K562 (cell line): ENCODE data around the gene AMZ1. TPM values are rescaled to one million over a fixed set of nuclear protein-coding genes. Genes with fewer than 3 reads are reported as not detected.

Source experiments
- ATAC-seq: fragments of 200-7000 bp; cut with Tn5 transposase; 3 replicates; pipeline ENCODE4 v1.9.1; 2020; ENCODE audit warnings: moderate library complexity
- BruUV-seq: library from RNA; stranded (reverse); fragments of 400-500 nt; replicated peaks from 2 replicates; lab custom pipeline; 2021; lab: Mats Ljungman, UMichigan
- CTCF ChIA-PET: fragments of 300-600 bp; formaldehyde crosslinking; extraction: SDS; loops from one replicate; lab custom pipeline; 2021; ENCODE audit warnings: low intra/inter-chr PET ratio; lab: Yijun Ruan, JAX
- POLR2A ChIA-PET: fragments of 300-600, 350-650 bp; sonication (Branson Sonifier 250); formaldehyde crosslinking; extraction: SDS; loops from one replicate; lab custom pipeline; 2021; ENCODE audit warnings: antibody characterized with exemption, inconsistent platforms; lab: Yijun Ruan, JAX
- DNase-seq, 4 experiments: peaks; one replicate each; pipeline versions ENCODE4 v3.0.0 to v3.0.0-alpha.2; 2011 to 2018; ENCODE audit warnings: low spot score in 3 of 4, mixed read lengths in 3 of 4; ENCODE audit errors: extremely low read depth in 1 of 4
- FAIRE-seq: peaks from 2 replicates; lab custom pipeline; 2011; peaks lifted over from hg19 to GRCh38; lab: Jason Lieb, UNC
- H2AFZ ChIP-seq: 2 replicates; pipeline ENCODE4 v1.6.0; 2011; ENCODE audit warnings: low read depth, low read length, control low read depth, inconsistent platforms
- H3K27ac ChIP-seq: fragments of 200-600 bp; 3 replicates; pipeline ENCODE4 v1.8.0; 2011; ENCODE audit warnings: low read depth, mild to moderate bottlenecking, control low read depth, inconsistent platforms, low read length, moderate library complexity, mixed read lengths; ENCODE audit errors: extremely low read depth
- H3K27me3 ChIP-seq, 2 experiments: fragments of 300-600 bp in 1 of 2; 2 replicates in 1 of 2; 3 replicates in 1 of 2; pipeline versions ENCODE4 v1.6.0 to v1.8.0; 2011; ENCODE audit warnings: inconsistent platforms in 2 of 2, low read length in 2 of 2, mild to moderate bottlenecking in 1 of 2, mixed read lengths in 1 of 2, moderate library complexity in 1 of 2; ENCODE audit not compliant: control insufficient read depth in 2 of 2, insufficient read depth in 2 of 2
- H3K36me3 ChIP-seq: fragments of 300-600 bp; 3 replicates; pipeline ENCODE4 v1.8.0; 2011; ENCODE audit warnings: mild to moderate bottlenecking, low read length, inconsistent platforms; ENCODE audit not compliant: control insufficient read depth, insufficient read depth
- H3K4me1 ChIP-seq, 2 experiments: fragments of 200-600 bp in 1 of 2; replicated peaks in 1 of 2; 2 replicates in 1 of 2; 3 replicates in 1 of 2; pipeline versions ENCODE4 v1.5.1 to v1.8.0; 2011; ENCODE audit warnings: inconsistent platforms in 2 of 2, low read length in 2 of 2, mild to moderate bottlenecking in 1 of 2, mixed read lengths in 1 of 2, moderate library complexity in 1 of 2; ENCODE audit not compliant: control insufficient read depth in 2 of 2, insufficient read depth in 2 of 2
- H3K4me2 ChIP-seq: 2 replicates; pipeline ENCODE4 v1.6.1; 2011; ENCODE audit warnings: low read length, control low read depth, inconsistent platforms, mixed read lengths; ENCODE audit not compliant: insufficient read depth
- H3K4me3 ChIP-seq: fragments of 200-600 bp; sonication (generic), shearing (Covaris generic); 2 replicates; pipeline ENCODE4 v1.5.1; 2016; ENCODE audit warnings: control low read depth, inconsistent platforms
- H3K79me2 ChIP-seq: fragments of 200-600 bp; 3 replicates; pipeline ENCODE4 v1.8.0; 2011; ENCODE audit warnings: low read length, inconsistent platforms; ENCODE audit not compliant: control insufficient read depth, insufficient read depth
- H3K9ac ChIP-seq, 2 experiments: 2 replicates each; pipeline versions ENCODE4 v1.6.0 to v1.6.1; 2011; ENCODE audit warnings: low read depth in 2 of 2, low read length in 2 of 2, control low read depth in 1 of 2, inconsistent platforms in 1 of 2, mild to moderate bottlenecking in 1 of 2, mixed read lengths in 1 of 2; ENCODE audit not compliant: insufficient read depth in 1 of 2
- H3K9me1 ChIP-seq: one replicate; pipeline ENCODE4 v1.6.0; 2011; ENCODE audit warnings: inconsistent platforms, mild to moderate bottlenecking, low read length, moderate library complexity; ENCODE audit not compliant: control insufficient read depth, insufficient read depth
- H3K9me3 ChIP-seq: replicated peaks from 2 replicates; pipeline ENCODE4 v1.5.1; 2011; ENCODE audit warnings: low read depth, low read length, inconsistent platforms; ENCODE audit not compliant: control insufficient read depth, insufficient read depth
- H4K20me1 ChIP-seq: replicated peaks from 2 replicates; pipeline ENCODE4 v1.6.1; 2011; ENCODE audit warnings: low read length, inconsistent platforms, mixed read lengths; ENCODE audit not compliant: control insufficient read depth, insufficient read depth
- AFF1 ChIP-seq, 2 experiments: fragments of 450-650 bp; IDR thresholded peaks; 2 replicates each; pipeline ENCODE4 v1.6.1; 2018; ENCODE audit warnings: mild to moderate bottlenecking in 2 of 2, low read depth in 1 of 2; ENCODE audit not compliant: partially characterized antibody in 2 of 2
- CEBPG ChIP-seq, 3 experiments: fragments of 200-800 bp in 1 of 3; sonication (Bioruptor generic) in 1 of 3; sonication (generic) in 1 of 3; formaldehyde crosslinking in 1 of 3; IDR thresholded peaks in 2 of 3; conservative IDR thresholded peaks in 1 of 3; 2 replicates each; pipeline versions ENCODE4 v1.6.1 to v1.8.0; 2016 to 2022; ENCODE audit warnings: missing compliant biosample characterization in 2 of 3, missing genetic modification characterization in 2 of 3, mild to moderate bottlenecking in 1 of 3, missing genetic modification reagents in 1 of 3
- FIP1L1 ChIP-seq: fragments of 200-400 bp; formaldehyde crosslinking; IDR thresholded peaks from 2 replicates; pipeline ENCODE4 v1.6.1; 2018; ENCODE audit warnings: mild to moderate bottlenecking, low read depth, low read length; ENCODE audit not compliant: poor library complexity, severe bottlenecking
- MLX ChIP-seq, 2 experiments: fragments of 450-650 bp in 1 of 2; sonication (generic) in 1 of 2; formaldehyde crosslinking; conservative IDR thresholded peaks; 2 replicates each; pipeline versions ENCODE4 v1.4.0 to v1.8.1; 2020 to 2022; ENCODE audit warnings: mild to moderate bottlenecking in 1 of 2, missing genetic modification reagents in 1 of 2
- MXD1 ChIP-seq: fragments of 250-450 bp; sonication (Bioruptor Pico); IDR thresholded peaks from 2 replicates; pipeline ENCODE4 v1.8.0; 2021; ENCODE audit warnings: borderline replicate concordance, mild to moderate bottlenecking, moderate library complexity; ENCODE audit not compliant: poor library complexity, severe bottlenecking
- WHSC1 ChIP-seq: IDR thresholded peaks from one replicate; pipeline ENCODE4 v1.6.1; 2012; ENCODE audit warnings: low read length, control low read depth, inconsistent platforms
- ZC3H11A ChIP-seq: IDR thresholded peaks from 2 replicates; pipeline ENCODE4 v1.6.1; 2012; ENCODE audit warnings: low read depth, low read length, improper control_type of control experiment
- ZNF282 ChIP-seq: sonication (generic); formaldehyde crosslinking; IDR thresholded peaks from 2 replicates; pipeline ENCODE4 v1.8.1; 2023; ENCODE audit warnings: missing genetic modification reagents
- ZNF431 ChIP-seq: sonication (generic); formaldehyde crosslinking; IDR thresholded peaks from 2 replicates; pipeline ENCODE4 v1.8.0; 2022; ENCODE audit warnings: mild to moderate bottlenecking, missing genetic modification reagents
- WGBS: fragments of 100-300 bp; shearing (Covaris generic); methylation state at CpG from one replicate; pipeline ENCODE4 v1.1.6; 2016; ENCODE audit warnings: low coverage, mixed read lengths; ENCODE audit not compliant: insufficient coverage; ENCODE audit errors: missing lambda C conversion rate; 5-methylcytosine and 5-hydroxymethylcytosine counted together
- in situ Hi-C: fragments of 300-500 bp; cut with MboI; formaldehyde crosslinking; loops from 4 replicates; pipeline ENCODE4 v1.15.0; 2018; ENCODE audit warnings: inconsistent platforms, mixed read lengths
- intact Hi-C: fragments of 100-400 bp; cut with micrococcal nuclease; formaldehyde crosslinking; loops from 2 replicates; pipeline ENCODE4 v1.14.2; 2022
- polyA plus RNA-seq, 8 experiments: library from polyadenylated mRNA; depleted of rRNA in 4 of 8; stranded (reverse) in 5 of 8; unstranded in 3 of 8; fragments of >200 nt; fragmentation: Nextera tagmentation in 2 of 8; fragmentation: Illumina TruSeq in 1 of 8; extraction: Ambion mirVana in 2 of 8; extraction: Trizol in 1 of 8; gene quantifications; 2 replicates each; pipeline versions ENCODE4 v1.2.1 to v1.2.3, GENCODE V29; 2011 to 2014; ENCODE audit warnings: inconsistent platforms in 1 of 8, missing spikeins in 1 of 8
- total RNA-seq, 7 experiments: library from RNA; depleted of rRNA in 6 of 7; stranded (reverse); fragments of >200 nt in 6 of 7; fragmentation: Illumina TruSeq in 2 of 7; extraction: Trizol in 2 of 7; gene quantifications; 2 replicates each; pipeline versions ENCODE4 v1.2.1 to v1.2.3, GENCODE V29; 2011 to 2021; ENCODE audit warnings: low replicate concordance in 1 of 7
- TF ChIP-seq, protein P1 (sequence below): fragments of 450-650 bp; formaldehyde crosslinking; conservative IDR thresholded peaks from 2 replicates; pipeline ENCODE4 v1.4.0; 2022; ENCODE audit warnings: mild to moderate bottlenecking, missing genetic modification characterization

The AMZ1 gene
- total and polyA plus RNA-seq, 9 of the 15 experiments (the other 6 are each of a cell fraction or from before 2014, with no cell fraction given), result not detected

GRCh38 chr7:2763597-2763996 lies 75.6 kb downstream of the AMZ1 start:
- peaks cover 22 to 42% of the 10 kb centered on the region in 2 experiments for H3K4me1 ChIP-seq
- CTCF ChIA-PET, result no interaction called here
- intact Hi-C loops (no loop called here), in situ Hi-C loops (no loop called here)
- no peak overlapping the region for H3K4me3 ChIP-seq
- no peaks in the 10 kb centered on the region for H3K27me3 ChIP-seq
- H2AFZ ChIP-seq, result no peak overlapping the region
- H3K9me1 ChIP-seq, result no peaks in the 10 kb centered on the region
- DNase-seq (no peak), ATAC-seq (no peak), FAIRE-seq (no peak)
- H3K4me2 ChIP-seq, result no peak overlapping the region
- H3K9ac ChIP-seq, result peak overlapping the region in 1 of 2 experiments; percentile 76; a peak in 1 of 4 replicates
- WGBS, result 84% methylated on average over 6 of the region's 6 CpGs
- no peak for TF ChIP-seq ZNF282 (CRISPR knock-in tag)
- TF ChIP-seq AFF1 (IDR thresholded peaks at IDR 0.05; ENCODE audit: low read depth in 1 of 2, partially characterized antibody in 2 of 2), result no peak
- TF ChIP-seq ZNF431, result no peak
- no peak for TF ChIP-seq ZC3H11A
- no peak for TF ChIP-seq CEBPG (CRISPR knock-in tag; IDR thresholded peaks at IDR 0.05)
- TF ChIP-seq CEBPG (tag; conservative IDR thresholded peaks at IDR 0.05 in 1 of 2, IDR thresholded peaks at IDR 0.05 in 1 of 2), result no peak
- no peak for TF ChIP-seq MXD1 (CRISPR knock-in tag)
- TF ChIP-seq, protein P1, sequence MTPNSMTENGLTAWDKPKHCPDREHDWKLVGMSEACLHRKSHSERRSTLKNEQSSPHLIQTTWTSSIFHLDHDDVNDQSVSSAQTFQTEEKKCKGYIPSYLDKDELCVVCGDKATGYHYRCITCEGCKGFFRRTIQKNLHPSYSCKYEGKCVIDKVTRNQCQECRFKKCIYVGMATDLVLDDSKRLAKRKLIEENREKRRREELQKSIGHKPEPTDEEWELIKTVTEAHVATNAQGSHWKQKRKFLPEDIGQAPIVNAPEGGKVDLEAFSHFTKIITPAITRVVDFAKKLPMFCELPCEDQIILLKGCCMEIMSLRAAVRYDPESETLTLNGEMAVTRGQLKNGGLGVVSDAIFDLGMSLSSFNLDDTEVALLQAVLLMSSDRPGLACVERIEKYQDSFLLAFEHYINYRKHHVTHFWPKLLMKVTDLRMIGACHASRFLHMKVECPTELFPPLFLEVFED (CRISPR knock-in tag), result no peak
- TF ChIP-seq WHSC1, result no peak
- no peak for TF ChIP-seq MLX (CRISPR knock-in tag; conservative IDR thresholded peaks at IDR 0.05)
- no peak for TF ChIP-seq FIP1L1
- POLR2A ChIA-PET, result interaction anchor here (0.6 to 1.1 kb wide), 4 partner anchors 11 to 377 kb away, joined by 3 to 4 read pairs (median 3); no protein-coding TSS in a partner anchor
- 0 out of 2 replicates have a peak, but pooled peaks cover 3% of the 10 kb centered on the region for H4K20me1 ChIP-seq
- H3K79me2 ChIP-seq, result peaks cover 12% of the 10 kb centered on the region; the same call in 2 of the 3 replicates
- H3K9me3 ChIP-seq, result no peaks in the 10 kb centered on the region
- BruUV-seq, result no TSS peak
- H3K27ac ChIP-seq, result no peak overlapping the region
- no peaks in the 10 kb centered on the region for H3K36me3 ChIP-seq
